ENCODE data around the gene MRPL12. TPM values are rescaled to one million over a fixed set of nuclear protein-coding genes. Genes with fewer than 3 reads are reported as not detected.
A peak's percentile ranks its signal among the peaks of the same experiment; 100 is the strongest.

Gene MRPL12
- total and polyA plus RNA-seq, 9 of the 15 experiments (the other 6 are each of a cell fraction or from before 2014, with no cell fraction given) = 0.94 to 338 (median 100) TPM

DNA sequence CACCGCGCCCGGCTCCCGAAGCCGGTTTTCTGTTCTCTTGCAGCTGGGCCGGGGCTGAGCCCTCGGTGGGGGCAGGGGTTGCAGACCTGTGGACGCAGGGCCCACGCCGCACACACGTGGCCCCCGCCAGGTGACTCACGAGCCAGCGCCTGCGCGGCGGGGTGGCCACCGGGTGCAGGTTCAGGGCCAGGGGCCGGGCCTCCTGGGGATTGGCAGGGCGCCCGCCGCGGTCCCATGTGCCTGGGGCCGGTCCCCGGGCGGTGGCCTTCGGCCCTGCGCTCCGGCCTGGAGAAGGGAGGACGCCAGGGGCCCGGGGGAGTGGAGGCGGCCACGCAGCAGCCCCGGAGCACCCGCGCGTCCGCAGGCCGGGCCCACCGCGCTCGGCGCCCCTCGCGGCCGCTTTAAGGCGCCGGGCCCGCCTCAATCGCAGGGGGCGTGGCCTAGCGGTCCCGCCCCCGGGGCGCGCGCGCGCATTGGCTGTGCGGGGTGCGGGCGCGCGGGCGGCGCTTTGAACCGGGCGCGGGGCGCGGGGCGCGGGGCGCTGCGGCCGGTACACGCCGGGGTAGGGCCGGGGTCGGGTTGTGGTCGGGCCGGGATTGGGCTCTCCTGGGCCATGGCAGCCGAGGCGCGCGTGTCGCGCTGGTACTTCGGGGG, 8.8 kb downstream of the MRPL12 start, which contains the start of gene SLC25A10 (continued):
- TF ChIP-seq TEAD4 (IDR thresholded peaks at IDR 0.05; ENCODE audit: low read length) (no peak), TEAD4 (CRISPR knock-in tag; IDR thresholded peaks at IDR 0.05; ENCODE audit: borderline replicate concordance) (peak; percentile 86; the same call in 1 of the 2 replicates), NONO (IDR thresholded peaks at IDR 0.05; ENCODE audit: low read depth in 2 of 2, low read length in 1 of 2) (peak in 1 of 2 experiments; percentile 88; a peak in 2 of 4 replicates), ELF2 (CRISPR knock-in tag; IDR thresholded peaks at IDR 0.05) (peak; percentile 23; the same call in 1 of the 2 replicates), CC2D1A (IDR thresholded peaks at IDR 0.05) (no peak), LEF1 (IDR thresholded peaks at IDR 0.05) (0 out of 2 replicates have a peak, but pooled peaks have one; percentile 5), OTX1 (CRISPR knock-in tag; IDR thresholded peaks at IDR 0.05) (no peak), NR4A1 (CRISPR knock-in tag; IDR thresholded peaks at IDR 0.05) (0 out of 2 replicates have a peak, but pooled peaks have one; percentile 57), NR4A1 (tag; IDR thresholded peaks at IDR 0.05) (no peak), TBP (optimal IDR thresholded peaks at IDR 0.05; ENCODE audit: low read depth, low read length) (peak; percentile 40), SAFB (IDR thresholded peaks at IDR 0.05; ENCODE audit: borderline replicate concordance, low read depth, low read length) (peak; percentile 74), FOXP1 (CRISPR knock-in tag; IDR thresholded peaks at IDR 0.05) (peak; percentile 75; the same call in 1 of the 2 replicates), CBX3 (IDR thresholded peaks at IDR 0.05; ENCODE audit: borderline replicate concordance in 1 of 2, low read length in 2 of 2) (no peak), XRCC5 (IDR thresholded peaks at IDR 0.05; ENCODE audit: low read depth, low read length) (no peak), KLF10 (CRISPR knock-in tag; IDR thresholded peaks at IDR 0.05) (no peak), TARDBP (IDR thresholded peaks at IDR 0.05) (0 out of 2 replicates have a peak, but pooled peaks have one; percentile 15), GATA2 (CRISPR knock-in tag; IDR thresholded peaks at IDR 0.05) (no peak), ZBTB7A (IDR thresholded peaks at IDR 0.05; ENCODE audit: borderline replicate concordance, control insufficient read depth, low read depth, low read length) (peak; percentile 72; the same call in 1 of the 2 replicates), POLR3A (IDR thresholded peaks at IDR 0.05; ENCODE audit: borderline replicate concordance, extremely low read depth, insufficient read depth, insufficient read length) (no peak), TAF1 (IDR thresholded peaks at IDR 0.05; ENCODE audit: control insufficient read depth, extremely low read depth, insufficient read depth, low read length, severe bottlenecking) (no peak), STAT5A (IDR thresholded peaks at IDR 0.05; ENCODE audit: borderline replicate concordance, low read length) (no peak), RNF2 (IDR thresholded peaks at IDR 0.05) (peak; percentile 77), PHF20 (IDR thresholded peaks at IDR 0.05; ENCODE audit: partially characterized antibody) (no peak), FUS (optimal IDR thresholded peaks at IDR 0.05; ENCODE audit: low read depth, low read length) (no peak), HNRNPLL (IDR thresholded peaks at IDR 0.05; ENCODE audit: low read depth, low read length, poor library complexity, severe bottlenecking) (no peak)
- TF ChIP-seq, protein P1, sequence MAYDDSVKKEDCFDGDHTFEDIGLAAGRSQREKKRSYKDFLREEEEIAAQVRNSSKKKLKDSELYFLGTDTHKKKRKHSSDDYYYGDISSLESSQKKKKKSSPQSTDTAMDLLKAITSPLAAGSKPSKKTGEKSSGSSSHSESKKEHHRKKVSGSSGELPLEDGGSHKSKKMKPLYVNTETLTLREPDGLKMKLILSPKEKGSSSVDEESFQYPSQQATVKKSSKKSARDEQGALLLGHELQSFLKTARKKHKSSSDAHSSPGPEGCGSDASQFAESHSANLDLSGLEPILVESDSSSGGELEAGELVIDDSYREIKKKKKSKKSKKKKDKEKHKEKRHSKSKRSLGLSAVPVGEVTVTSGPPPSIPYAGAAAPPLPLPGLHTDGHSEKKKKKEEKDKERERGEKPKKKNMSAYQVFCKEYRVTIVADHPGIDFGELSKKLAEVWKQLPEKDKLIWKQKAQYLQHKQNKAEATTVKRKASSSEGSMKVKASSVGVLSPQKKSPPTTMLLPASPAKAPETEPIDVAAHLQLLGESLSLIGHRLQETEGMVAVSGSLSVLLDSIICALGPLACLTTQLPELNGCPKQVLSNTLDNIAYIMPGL (CRISPR knock-in tag; IDR thresholded peaks at IDR 0.05) = peak; percentile 71; the same call in 1 of the 2 replicates
